HepG2 (cell line): ENCODE data around the gene OSGIN1. TPM values are rescaled to one million over a fixed set of nuclear protein-coding genes. Genes with fewer than 3 reads are reported as not detected.

Experiments used
- ATAC-seq: fragments of 200-7000 bp; cut with Tn5 transposase; 3 replicates; pipeline ENCODE4 v1.9.1; 2020; ENCODE audit warnings: mild to moderate bottlenecking, moderate library complexity
- BruUV-seq: library from RNA; stranded (reverse); fragments of 400-500 nt; replicated peaks from 2 replicates; lab custom pipeline; 2021; lab: Mats Ljungman, UMichigan
- CTCF ChIA-PET: fragments of 300-600 bp; formaldehyde crosslinking; extraction: SDS; loops from one replicate; lab custom pipeline; 2021; ENCODE audit warnings: low total read pairs, inconsistent platforms, low intra/inter-chr PET ratio; lab: Yijun Ruan, JAX
- POLR2A ChIA-PET: fragments of 350-600 bp; sonication (Branson Sonifier 250); formaldehyde crosslinking; loops from one replicate; lab custom pipeline; 2020; ENCODE audit warnings: antibody characterized with exemption, inconsistent platforms; lab: Yijun Ruan, JAX
- DNase-seq: peaks from one replicate; pipeline ENCODE4 v3.0.0-alpha.2; 2015; ENCODE audit warnings: low spot score
- FAIRE-seq: peaks from 3 replicates; lab custom pipeline; 2011; peaks lifted over from hg19 to GRCh38; lab: Jason Lieb, UNC
- H2AFZ ChIP-seq: one replicate; pipeline ENCODE4 v1.6.1; 2011; ENCODE audit warnings: low read length, inconsistent platforms
- H3K27ac ChIP-seq: fragments of 300-600 bp; 3 replicates; pipeline ENCODE4 v1.8.0; 2011; ENCODE audit warnings: mixed run types, mild to moderate bottlenecking, mixed read lengths, low read length, inconsistent platforms; ENCODE audit not compliant: insufficient read depth; ENCODE audit errors: extremely low read length
- H3K27me3 ChIP-seq, 2 experiments: fragments of 200-600 bp in 1 of 2; 2 replicates in 1 of 2; 3 replicates in 1 of 2; pipeline versions ENCODE4 v1.6.0 to v1.8.0; 2011; ENCODE audit warnings: low read length in 2 of 2, mild to moderate bottlenecking in 2 of 2, moderate library complexity in 2 of 2, inconsistent platforms in 1 of 2; ENCODE audit not compliant: insufficient read depth in 2 of 2, control insufficient read depth in 1 of 2
- H3K36me3 ChIP-seq, 2 experiments: fragments of 200-600 bp in 1 of 2; replicated peaks in 1 of 2; 2 replicates in 1 of 2; 3 replicates in 1 of 2; pipeline versions ENCODE4 v1.5.1 to v1.8.0; 2011; ENCODE audit warnings: low read length in 2 of 2, inconsistent platforms in 1 of 2; ENCODE audit not compliant: insufficient read depth in 2 of 2, control insufficient read depth in 1 of 2
- H3K4me1 ChIP-seq: 2 replicates; pipeline ENCODE4 v1.5.1; 2012; ENCODE audit warnings: low read length, inconsistent platforms; ENCODE audit not compliant: insufficient read depth
- H3K4me2 ChIP-seq: 2 replicates; pipeline ENCODE4 v1.6.0; 2011; ENCODE audit warnings: low read depth, low read length, inconsistent platforms
- H3K4me3 ChIP-seq, 3 experiments: fragments of 200-600 bp in 1 of 3; sonication (generic), shearing (Covaris generic) in 1 of 3; replicated peaks in 1 of 3; 2 replicates each; pipeline ENCODE4 v1.5.1; 2011 to 2016; ENCODE audit warnings: low read length in 3 of 3, inconsistent platforms in 2 of 3, low read depth in 2 of 3, mild to moderate bottlenecking in 2 of 3, control low read depth in 1 of 3, mixed read lengths in 1 of 3; ENCODE audit not compliant: insufficient read depth in 1 of 3
- H3K79me2 ChIP-seq: one replicate; pipeline ENCODE4 v1.6.1; 2011; ENCODE audit warnings: low read length, inconsistent platforms; ENCODE audit not compliant: insufficient read depth
- H3K9ac ChIP-seq: 2 replicates; pipeline ENCODE4 v1.6.0; 2011; ENCODE audit warnings: mild to moderate bottlenecking, low read depth, low read length, inconsistent platforms; ENCODE audit not compliant: insufficient read depth
- H3K9me3 ChIP-seq: 2 replicates; pipeline ENCODE4 v1.5.1; 2012; ENCODE audit warnings: mild to moderate bottlenecking, low read length
- H4K20me1 ChIP-seq: 2 replicates; pipeline ENCODE4 v1.6.0; 2011; ENCODE audit warnings: inconsistent platforms, mild to moderate bottlenecking, low read length, moderate library complexity; ENCODE audit not compliant: insufficient read depth
- CEBPB ChIP-seq: IDR thresholded peaks from 2 replicates; pipeline ENCODE4 v1.6.1; 2011; ENCODE audit warnings: low read depth, low read length, improper control_type of control experiment, borderline replicate concordance
- CEBPG ChIP-seq: IDR thresholded peaks from 2 replicates; pipeline ENCODE4 v1.6.1; 2016
- CTCF ChIP-seq: sonication (generic); formaldehyde crosslinking; IDR thresholded peaks from 2 replicates; pipeline ENCODE4 v1.5.0; 2020; ENCODE audit warnings: mild to moderate bottlenecking, missing genetic modification reagents, moderate library complexity
- ERF ChIP-seq: IDR thresholded peaks from 2 replicates; pipeline ENCODE4 v1.6.1; 2018; ENCODE audit warnings: missing biosample characterization, missing genetic modification reagents
- MXI1 ChIP-seq: IDR thresholded peaks from 3 replicates; pipeline ENCODE4 v1.6.1; 2012; ENCODE audit warnings: low read depth, low read length, inconsistent platforms, borderline replicate concordance
- MYC ChIP-seq: sonication (generic); formaldehyde crosslinking; IDR thresholded peaks from 2 replicates; pipeline ENCODE4 v1.9.0; 2021; ENCODE audit warnings: missing genetic modification reagents, borderline replicate concordance
- ZNF678 ChIP-seq: sonication (generic); formaldehyde crosslinking; IDR thresholded peaks from 2 replicates; pipeline ENCODE4 v1.4.0; 2020; ENCODE audit warnings: mild to moderate bottlenecking, missing genetic modification reagents
- ZNF687 ChIP-seq: sonication (generic); formaldehyde crosslinking; IDR thresholded peaks from 2 replicates; pipeline ENCODE4 v1.5.1; 2020; ENCODE audit warnings: mild to moderate bottlenecking, missing genetic modification reagents, moderate library complexity
- ZNF7 ChIP-seq: IDR thresholded peaks from 2 replicates; pipeline ENCODE4 v1.6.1; 2016; ENCODE audit warnings: missing biosample characterization, missing genetic modification reagents
- ZNF790 ChIP-seq: sonication (generic); formaldehyde crosslinking; IDR thresholded peaks from 2 replicates; pipeline ENCODE4 v1.8.0; 2022; ENCODE audit warnings: missing genetic modification reagents, mild to moderate bottlenecking, borderline replicate concordance
- WGBS: methylation state at CpG from one replicate; pipeline ENCODE4 v1.1.6; 2017; ENCODE audit warnings: low lambda C conversion rate; 5-methylcytosine and 5-hydroxymethylcytosine counted together
- in situ Hi-C: cut with HindIII; loops from 2 replicates; pipeline ENCODE4 v1.10.0; 2017; ENCODE audit warnings: low pct_unique_long_range_greater_than_20kb; ENCODE audit not compliant: extremely low pct_ligation_motif_present
- intact Hi-C: fragments of 100-400 bp; cut with micrococcal nuclease; formaldehyde crosslinking; loops from one replicate; pipeline ENCODE4 v1.10.0; 2022; ENCODE audit not compliant: unreplicated experiment
- polyA plus RNA-seq, 8 experiments: library from polyadenylated mRNA; depleted of rRNA in 3 of 8; stranded (reverse) in 7 of 8; unstranded in 1 of 8; fragments of >200 nt; fragmentation: Illumina TruSeq in 4 of 8; extraction: Trizol in 4 of 8; gene quantifications; 2 replicates each; pipeline versions ENCODE4 v1.2.1 to v1.2.3, GENCODE V29; 2011 to 2016; ENCODE audit warnings: low read depth in 4 of 8, missing spikeins in 1 of 8, mixed read lengths in 1 of 8; ENCODE audit not compliant: insufficient read depth in 1 of 8
- total RNA-seq, 5 experiments: library from RNA; depleted of rRNA; stranded (reverse); fragments of >200 nt; fragmentation: Illumina TruSeq; extraction: Trizol; gene quantifications; 2 replicates each; pipeline ENCODE4 v1.2.3, GENCODE V29; 2016; ENCODE audit warnings: low read depth in 1 of 5
- TF ChIP-seq, protein P1 (sequence below): IDR thresholded peaks from 2 replicates; pipeline ENCODE4 v1.6.1; 2012; ENCODE audit warnings: inconsistent platforms

Gene OSGIN1
- total and polyA plus RNA-seq, 2 of the 13 experiments (the other 11 are each of a cell fraction or from before 2014, with no cell fraction given), result 20.5 to 27.1 TPM

DNA sequence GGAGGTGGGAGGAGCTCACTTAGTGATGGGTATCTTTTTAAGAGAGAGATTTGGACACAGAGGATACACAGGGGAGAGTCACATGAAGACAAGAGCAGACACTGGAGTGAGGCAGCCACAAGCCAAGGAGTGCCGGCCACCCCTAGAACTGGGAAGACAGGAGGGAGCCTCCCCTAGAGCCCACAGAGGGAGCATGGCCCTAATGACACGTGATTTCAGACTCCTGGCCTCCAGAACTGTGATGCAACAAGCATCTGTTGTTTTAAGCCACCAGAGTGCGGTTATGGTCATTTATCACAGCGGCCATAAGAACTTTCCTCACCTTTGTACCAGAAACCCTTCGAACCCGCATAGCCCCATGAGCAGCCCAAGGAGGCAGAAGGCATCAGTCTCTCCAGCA, 56.2 kb downstream of the OSGIN1 start:
- H3K27me3 ChIP-seq, result peaks cover 2 to 29% of the 10 kb centered on the region in 2 experiments; a peak in 4 of 5 replicates
- in situ Hi-C loops (no loop called here), intact Hi-C loops (no loop called here)
- H3K9ac ChIP-seq, result no peak overlapping the region
- H4K20me1 ChIP-seq, result no peaks in the 10 kb centered on the region
- peaks cover 5% of the 10 kb centered on the region for H3K9me3 ChIP-seq
- FAIRE-seq (no peak), DNase-seq (no peak), ATAC-seq (no peak)
- BruUV-seq, result no TSS peak
- no peak overlapping the region for H3K27ac ChIP-seq
- ChIA-PET POLR2A (no interaction called here), CTCF (no interaction called here)
- no peaks in the 10 kb centered on the region for H3K36me3 ChIP-seq
- H3K4me1 ChIP-seq, result peaks cover 3% of the 10 kb centered on the region; the same call in 1 of the 2 replicates
- H3K79me2 ChIP-seq, result no peaks in the 10 kb centered on the region
- 6% methylated on average over 6 of the region's 6 CpGs for WGBS
- no peak overlapping the region for H2AFZ ChIP-seq
- H3K4me2 ChIP-seq, result no peak overlapping the region
- TF ChIP-seq ERF, result no peak
- TF ChIP-seq CEBPB, result peak; percentile 61; the same call in 1 of the 2 replicates
- TF ChIP-seq CEBPG (CRISPR knock-in tag), result 0 out of 2 replicates have a peak, but pooled peaks have one; percentile 29
- no peak overlapping the region for H3K4me3 ChIP-seq

DNA sequence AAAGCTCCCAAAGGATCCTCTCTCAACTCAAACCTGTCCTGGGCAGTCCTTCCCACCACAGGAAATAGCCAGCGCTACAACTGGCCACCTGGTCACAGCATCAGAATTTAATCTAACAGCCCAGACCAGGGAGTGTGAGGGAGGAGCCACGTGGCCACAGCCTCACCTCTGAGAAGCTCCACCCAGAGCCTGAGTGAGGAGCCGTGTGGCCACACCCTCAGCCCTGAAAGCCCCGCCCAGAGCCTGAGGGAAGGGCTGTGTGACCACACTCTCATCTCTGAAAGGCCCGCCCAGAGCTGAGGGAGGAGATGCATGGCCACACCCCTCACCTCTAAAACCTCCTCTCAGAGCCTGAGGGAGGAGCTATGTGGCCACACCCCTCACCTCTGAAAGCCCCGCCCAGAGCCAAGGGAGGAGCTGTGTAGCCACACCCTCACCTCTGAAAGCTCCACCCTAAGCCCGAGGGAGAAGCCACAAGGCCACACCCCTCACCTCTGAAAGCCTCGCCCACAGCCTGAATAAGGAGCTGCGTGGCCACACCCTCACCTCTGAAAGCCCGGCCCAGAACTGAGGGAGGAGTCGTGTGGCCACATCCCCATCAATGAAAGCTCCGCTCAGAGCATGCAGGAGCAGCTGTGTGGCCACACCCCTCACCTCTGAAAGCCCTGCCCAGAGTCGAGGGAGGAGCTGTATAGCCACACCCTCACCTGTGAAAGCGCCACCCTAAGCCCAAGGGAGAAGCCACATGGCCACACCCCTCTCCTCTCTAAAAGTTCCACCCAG, 60.9 kb downstream of the OSGIN1 start:
- in situ Hi-C loops, result no loop called here
- Histone ChIP-seq H3K27ac (no peak overlapping the region), H3K4me1 (peaks cover 8% of the 10 kb centered on the region; the same call in 1 of the 2 replicates), H3K27me3 (peaks cover 0 to 13% of the 10 kb centered on the region in 2 experiments; a peak in 2 of 5 replicates), H2AFZ (no peak overlapping the region), H3K4me2 (peak overlapping the region; percentile 15; the same call in 1 of the 2 replicates), H3K36me3 (no peaks in the 10 kb centered on the region), H3K4me3 (peak overlapping the region in 1 of 3 experiments; percentile 6; a peak in 1 of 6 replicates), H3K9me3 (peaks cover 11% of the 10 kb centered on the region), H3K79me2 (no peaks in the 10 kb centered on the region), H3K9ac (no peak overlapping the region), H4K20me1 (no peaks in the 10 kb centered on the region)
- ChIA-PET POLR2A (interaction anchor here (0.6 to 1.4 kb wide), 9 partner anchors 19 to 774 kb away, joined by 3 to 15 read pairs (median 4); partner anchors contain the start of genes MBTPS1 and OSGIN1), CTCF (no interaction called here)
- FAIRE-seq (peak; percentile 89), DNase-seq (peak; percentile 94), ATAC-seq (peak; percentile 92)
- 10% methylated on average over 10 of the region's 14 CpGs for WGBS
- no TSS peak for BruUV-seq
- intact Hi-C loops, result no loop called here
- TF ChIP-seq ZNF7, result no peak
- no peak for TF ChIP-seq ZNF790 (CRISPR knock-in tag)
- no peak for TF ChIP-seq ZNF678 (CRISPR knock-in tag)
- TF ChIP-seq MYC (CRISPR knock-in tag), result peak; percentile 26; the same call in 1 of the 2 replicates
- TF ChIP-seq CTCF (CRISPR knock-in tag), result peak; percentile 16; the same call in 1 of the 2 replicates
- TF ChIP-seq ZNF687 (CRISPR knock-in tag), result peak; percentile 22; the same call in 1 of the 2 replicates
- peak; percentile 44; the same call in 1 of the 3 replicates for TF ChIP-seq MXI1
- TF ChIP-seq, protein P1, sequence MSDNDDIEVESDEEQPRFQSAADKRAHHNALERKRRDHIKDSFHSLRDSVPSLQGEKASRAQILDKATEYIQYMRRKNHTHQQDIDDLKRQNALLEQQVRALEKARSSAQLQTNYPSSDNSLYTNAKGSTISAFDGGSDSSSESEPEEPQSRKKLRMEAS, result 0 out of 2 replicates have a peak, but pooled peaks have one; percentile 20
